HG03045 (cell line): ENCODE measurements around the gene SLC9A9.

ENCODE experiments used
- ATAC-seq: cut with Tn5 transposase; IDR thresholded peaks from one replicate; pipeline ENCODE4 v1.9.1; 2021; ENCODE audit warnings: mild to moderate bottlenecking, moderate library complexity; ENCODE audit not compliant: unreplicated experiment

The SLC9A9 gene

DNA sequence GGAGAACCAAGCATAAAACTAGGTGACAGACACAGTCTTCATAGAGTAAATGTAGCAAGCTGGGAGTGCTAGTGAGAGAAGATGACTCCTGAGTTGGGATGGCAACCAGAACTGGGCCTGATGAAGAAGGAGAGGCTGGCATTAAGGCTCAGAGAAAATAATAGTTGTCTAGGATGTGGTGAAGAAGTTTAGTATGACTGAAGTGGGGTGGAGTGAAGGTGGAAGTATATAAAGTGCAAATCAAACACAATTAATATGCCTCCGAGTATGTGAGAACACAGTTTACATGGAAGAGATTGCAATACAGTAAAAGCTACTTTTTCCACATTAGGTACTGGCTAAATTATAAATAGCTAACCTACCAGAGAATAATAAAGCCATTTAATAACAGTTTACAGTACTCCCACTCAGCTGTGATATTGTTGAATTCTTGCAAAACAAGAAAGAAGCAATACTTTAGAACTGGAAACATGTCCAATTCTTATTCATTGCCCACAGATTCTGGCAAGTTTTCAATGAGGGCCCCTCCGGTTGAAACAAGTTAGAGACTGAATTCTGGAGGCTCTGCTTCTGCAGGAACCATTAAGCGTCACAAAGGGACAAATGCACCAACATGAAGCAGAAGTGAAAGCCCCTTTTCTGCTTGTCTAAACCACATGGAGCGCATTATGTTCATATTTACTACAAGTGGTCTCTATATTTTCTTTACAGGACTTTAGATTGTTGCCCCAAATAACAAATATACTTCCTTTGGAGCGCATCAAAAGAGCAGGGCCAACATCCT is 243.7 kb downstream of the SLC9A9 start:
- peak; percentile 74 for ATAC-seq

DNA sequence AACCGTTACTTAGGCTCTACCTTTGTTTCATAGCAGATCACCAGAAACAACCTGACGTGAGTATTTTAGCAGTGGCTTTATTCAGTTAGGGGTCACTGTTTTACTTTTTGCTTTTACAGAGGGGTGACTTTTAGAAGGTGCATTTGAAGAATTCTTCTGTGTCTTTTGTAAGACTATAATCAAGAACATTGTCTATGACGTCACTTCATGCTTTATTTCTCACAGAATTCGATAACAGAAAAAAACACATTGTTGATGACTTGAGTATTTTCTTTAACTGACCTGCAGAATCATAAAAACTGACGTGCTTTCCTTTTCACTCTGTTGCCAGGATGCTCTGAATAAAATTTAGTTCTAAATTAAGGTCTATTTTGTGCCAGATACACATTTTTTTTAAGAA is 244.5 kb downstream of the SLC9A9 start:
- ATAC-seq: no peak

DNA sequence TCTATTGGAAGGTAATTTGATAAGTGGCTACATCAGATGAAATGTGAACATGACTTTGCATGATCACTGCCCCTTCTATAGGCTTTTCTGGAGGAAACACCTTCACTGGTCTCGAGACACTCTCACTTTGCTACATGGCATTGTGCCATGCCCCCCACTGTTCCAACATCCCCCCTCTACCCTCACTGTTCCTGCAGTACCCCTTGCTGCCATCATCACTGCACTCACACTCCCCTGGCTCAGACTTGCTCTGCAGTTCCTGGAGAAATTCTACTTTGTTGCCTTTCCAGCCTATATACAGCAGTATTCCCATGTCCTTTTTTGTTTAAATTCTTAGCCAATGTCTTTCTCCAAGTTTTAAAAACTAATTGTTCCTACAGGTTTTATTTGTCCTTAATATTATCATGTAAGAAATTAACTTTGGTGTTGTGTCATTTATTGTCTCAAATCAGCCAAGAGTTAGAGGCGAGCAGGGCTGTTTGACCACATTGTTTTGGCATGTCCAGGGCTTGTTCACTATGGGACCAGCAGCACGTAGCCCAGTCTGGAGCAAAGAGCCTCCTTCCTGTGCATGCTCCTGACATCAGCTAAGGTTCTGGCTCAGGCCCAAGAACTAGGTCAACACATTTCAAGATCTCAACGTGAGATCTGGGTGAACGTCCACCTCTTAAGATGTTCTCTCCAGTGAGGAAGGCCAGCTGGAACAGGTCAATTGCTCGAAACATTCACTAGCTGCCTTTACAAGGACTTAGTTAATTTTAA is 246.4 kb downstream of the SLC9A9 start:
- no peak for ATAC-seq

DNA sequence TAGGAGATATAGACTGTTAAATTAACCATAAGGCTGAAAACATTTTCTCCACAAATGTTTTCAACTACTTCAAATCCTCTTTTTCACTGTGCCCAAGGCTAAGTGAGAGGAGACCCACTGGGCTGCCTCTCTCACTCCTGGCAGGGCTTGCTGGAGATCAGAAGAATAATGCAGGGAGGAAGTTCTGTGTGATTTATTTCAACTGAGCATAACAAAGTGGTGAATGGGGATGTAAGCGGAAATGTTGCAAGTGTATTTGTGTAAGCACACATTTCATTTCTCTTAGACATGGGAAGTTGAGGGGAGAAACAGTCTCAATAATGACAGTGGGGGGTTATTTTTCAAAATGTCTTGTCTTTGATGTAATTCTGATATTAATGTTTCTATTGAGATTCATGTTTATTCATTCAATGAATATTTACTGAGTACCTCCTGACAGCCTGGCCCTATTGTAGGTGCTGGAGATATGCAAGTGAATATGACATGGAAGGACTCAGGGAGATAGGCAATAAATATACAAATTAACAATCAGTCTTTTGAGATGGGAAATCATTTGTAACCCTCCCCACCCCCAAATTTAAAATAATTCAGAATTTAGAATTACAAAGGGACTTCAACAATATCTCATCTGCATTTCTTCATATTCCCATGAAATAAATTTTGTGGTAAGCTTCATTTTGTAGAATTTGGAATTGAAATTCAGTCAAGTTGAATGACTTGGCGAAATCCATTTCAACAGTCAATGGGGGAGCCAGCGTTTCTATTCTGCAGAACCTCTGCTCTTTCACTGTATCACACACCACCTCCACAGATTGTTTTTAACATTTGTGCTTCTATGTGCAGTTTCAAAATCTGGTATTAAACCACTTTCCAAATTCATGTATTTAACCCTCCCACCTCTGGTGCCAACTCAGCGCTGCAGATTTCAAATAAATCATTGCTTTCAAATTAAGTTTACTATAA is 247.2 kb downstream of the SLC9A9 start:
- ATAC-seq: no peak

DNA sequence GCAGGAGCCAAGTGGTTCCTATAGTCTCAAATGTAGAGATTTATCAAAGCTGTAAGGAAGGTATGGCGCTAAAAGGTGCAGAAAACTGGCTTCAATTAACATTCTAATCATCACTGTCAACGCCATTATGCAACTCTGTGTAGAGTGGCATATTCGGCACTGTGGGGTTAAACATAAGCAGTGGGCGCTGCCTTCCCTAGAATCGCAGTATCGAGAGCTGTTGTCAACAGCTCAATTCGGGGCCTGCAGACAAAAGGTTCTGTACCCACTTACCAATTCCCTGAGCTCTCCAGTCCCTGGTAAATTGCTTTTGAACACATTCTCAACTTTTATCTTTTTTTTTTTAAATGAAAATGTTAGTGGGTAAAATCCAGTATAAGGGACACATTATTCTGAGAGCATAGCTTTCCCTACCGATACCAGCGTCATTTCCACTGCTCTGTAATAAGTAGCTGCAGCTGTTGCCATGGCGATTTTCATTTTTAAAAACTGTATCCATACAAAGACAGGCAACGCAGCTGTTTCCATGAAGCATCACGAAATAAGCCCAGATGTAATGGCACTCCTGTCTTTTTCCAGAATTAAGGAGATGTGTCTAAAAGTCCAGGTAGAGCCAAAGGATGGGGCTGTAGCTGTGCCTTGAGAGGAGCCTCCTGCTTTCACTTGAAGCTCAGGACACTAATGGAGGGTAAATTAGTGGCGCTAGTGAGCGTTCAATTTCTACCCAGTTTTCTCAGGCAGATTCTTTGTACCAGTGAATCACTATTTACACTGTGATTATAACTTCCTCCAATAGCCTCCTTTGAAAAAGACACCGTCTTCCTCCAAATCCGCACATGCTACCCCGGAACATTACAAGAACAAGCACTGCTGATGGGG is 250.3 kb downstream of the SLC9A9 start:
- no peak for ATAC-seq

DNA sequence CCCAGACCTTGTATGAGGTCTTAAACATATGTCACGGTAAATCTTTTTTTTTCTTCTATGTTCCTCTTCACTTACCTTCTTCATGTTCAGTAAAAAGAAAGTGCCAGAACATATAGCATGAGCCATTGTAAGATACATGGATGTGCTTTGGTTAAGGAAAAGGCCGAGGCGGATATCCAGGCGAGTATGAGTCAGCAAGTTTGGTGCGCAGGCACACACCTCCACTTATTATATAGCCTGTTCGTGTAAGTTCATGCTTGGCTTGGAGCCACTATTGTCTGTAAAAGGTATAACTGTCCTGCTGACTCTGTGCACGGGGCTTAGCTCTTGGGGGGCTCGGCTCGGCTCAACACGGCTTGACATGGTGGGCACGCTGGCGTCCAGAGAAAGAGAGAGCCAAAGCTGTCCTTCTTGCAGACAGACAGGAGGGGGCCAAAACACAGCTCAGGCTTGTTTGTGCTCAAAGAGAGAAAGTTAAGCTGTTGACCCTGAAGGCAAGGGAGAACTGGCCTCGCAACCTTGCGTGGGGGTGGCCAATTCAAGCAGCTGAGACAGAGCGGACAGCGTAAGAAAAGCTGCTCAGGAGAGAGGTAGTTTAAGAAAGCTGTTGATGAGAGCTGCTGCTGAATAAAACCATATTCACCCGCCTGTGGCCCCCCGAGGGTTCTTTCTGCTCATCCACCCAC is 251.2 kb downstream of the SLC9A9 start:
- no peak for ATAC-seq

DNA sequence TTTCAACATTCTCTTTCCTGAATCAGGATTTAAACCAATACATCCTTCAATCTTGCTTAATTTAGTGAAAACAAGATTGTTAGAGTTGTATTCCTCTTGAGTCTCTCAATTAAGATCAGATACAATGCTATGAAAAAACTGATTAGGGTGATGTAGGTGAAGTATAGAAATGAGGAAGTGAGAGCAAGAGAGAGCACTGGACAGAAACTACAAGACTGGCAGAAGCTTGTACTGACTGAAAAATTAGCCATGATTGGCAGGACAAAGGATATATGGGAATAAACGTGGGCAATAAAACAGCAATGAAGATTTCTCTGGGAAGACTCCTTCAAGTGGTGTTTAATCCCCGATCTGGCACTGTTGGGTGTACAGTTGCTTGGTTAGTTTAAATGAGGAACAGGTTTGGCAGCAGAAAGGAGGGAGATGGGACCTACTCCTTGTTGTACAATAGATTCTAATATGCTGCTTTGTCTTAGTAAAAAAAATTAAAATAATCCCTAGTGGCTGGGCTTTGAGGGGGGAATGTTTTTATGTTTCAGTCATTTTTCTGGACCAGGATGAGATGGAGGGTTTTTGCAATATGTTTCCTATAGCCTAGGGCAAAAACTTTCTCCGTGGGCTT is 252.7 kb downstream of the SLC9A9 start:
- peak; percentile 85 for ATAC-seq

DNA sequence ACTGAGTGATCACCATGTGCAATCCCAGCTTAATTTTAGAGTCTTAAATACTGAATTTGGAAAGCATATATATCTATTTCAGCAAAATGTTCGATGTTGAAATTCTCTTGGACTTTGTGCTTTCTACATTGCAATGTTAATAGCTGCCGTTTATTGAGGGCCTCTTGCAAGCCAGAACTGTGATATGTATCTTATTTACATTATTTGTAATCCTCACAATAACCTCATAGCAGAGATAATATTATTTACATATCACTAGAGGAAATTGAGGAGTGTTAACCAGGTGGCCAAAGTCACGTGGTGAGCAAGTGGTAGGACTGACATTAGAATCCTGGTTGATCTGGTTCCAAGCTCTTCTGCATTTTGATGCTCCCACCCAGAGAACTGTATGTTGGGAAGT is 254.1 kb downstream of the SLC9A9 start:
- no peak for ATAC-seq

DNA sequence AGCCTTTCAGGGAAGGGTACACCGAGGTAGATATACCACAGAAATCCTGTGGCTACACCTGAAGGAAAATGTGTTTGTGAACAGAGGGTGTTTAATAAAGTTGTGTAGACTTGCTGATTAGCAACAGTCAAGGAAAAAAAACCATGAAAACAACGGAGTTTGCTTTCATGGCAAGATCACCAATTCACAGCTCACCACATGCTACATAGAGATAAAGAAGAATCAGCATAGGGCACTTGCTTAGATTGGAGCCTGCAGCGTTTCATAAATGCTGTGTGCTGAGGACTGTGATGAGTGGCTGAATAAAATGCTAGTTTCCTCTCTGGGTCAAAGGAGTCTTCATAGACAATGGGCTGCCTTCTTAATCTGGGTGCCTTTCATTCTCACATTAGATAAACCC is 257.6 kb downstream of the SLC9A9 start:
- ATAC-seq: no peak

DNA sequence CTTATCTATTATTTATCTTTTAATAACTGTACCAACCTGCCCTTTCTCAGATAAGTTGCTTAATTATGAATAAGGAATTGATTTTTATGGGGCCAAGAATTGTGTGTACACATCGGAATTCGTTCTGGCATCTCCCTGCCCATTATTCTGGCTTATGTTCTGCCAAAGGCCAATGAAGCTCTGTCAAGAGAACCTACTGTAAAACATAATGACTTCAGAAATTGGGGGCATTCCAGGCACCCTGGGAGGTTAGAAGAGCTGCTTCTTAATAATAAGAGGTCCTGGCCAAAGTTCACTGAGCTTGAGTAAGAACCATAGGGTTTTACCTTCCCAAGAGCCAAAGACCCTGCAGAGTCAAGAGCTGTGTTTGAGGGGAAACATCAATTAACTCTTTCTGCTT is 261.7 kb downstream of the SLC9A9 start:
- ATAC-seq: no peak

DNA sequence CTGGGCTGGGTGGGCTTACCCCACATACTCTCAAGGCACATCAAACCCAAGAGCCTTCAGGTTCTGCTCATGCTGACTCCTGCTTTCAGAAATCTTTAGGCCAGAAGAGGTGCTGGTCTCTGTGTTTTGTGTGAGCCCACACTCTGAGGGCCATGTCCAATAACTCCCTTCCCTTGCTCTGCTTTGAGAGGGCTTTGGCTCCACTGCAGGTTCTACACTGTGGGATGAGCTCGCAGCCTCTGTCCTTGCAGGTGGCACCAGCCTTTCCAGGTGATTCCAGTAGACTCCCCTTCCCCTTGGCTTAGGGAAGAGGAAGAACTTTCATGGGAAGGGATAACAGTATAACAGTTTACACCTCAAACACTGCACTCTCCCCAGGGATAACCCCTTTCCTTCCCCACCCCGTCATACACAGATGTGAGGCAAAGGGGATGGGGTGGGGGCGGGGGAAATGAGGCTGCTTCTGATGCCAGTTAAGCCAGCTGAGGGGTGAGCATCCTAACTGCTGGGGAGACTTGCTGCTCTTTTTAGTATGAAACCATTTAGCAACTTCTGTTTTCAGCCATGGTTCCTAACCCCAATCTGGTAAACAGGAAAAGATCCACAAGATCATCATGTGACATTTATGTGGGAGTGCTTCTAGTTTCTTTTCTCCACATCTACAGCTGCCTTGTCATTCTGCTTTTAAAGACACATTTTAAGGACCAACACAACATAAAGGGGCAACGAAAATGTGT is 262.4 kb downstream of the SLC9A9 start:
- ATAC-seq: peak; percentile 57

DNA sequence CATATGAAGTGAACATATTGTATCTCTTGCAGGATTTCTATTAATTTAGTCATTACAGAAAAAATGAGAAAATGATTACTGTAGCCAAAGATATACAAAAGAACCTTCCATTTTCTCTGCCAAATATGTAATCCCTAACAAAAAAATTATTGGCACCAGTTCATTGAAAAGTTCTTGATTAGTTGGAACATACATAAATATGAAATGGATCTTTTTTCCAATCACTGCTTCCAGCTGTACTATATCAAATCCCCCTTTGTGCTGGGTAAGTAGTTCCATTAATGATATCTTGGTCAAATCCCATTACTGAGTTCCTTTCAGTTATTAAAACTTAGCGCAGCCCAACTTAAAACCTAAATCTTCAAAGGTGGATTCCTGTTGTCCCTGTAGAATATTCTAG is 263.8 kb downstream of the SLC9A9 start:
- no peak for ATAC-seq

DNA sequence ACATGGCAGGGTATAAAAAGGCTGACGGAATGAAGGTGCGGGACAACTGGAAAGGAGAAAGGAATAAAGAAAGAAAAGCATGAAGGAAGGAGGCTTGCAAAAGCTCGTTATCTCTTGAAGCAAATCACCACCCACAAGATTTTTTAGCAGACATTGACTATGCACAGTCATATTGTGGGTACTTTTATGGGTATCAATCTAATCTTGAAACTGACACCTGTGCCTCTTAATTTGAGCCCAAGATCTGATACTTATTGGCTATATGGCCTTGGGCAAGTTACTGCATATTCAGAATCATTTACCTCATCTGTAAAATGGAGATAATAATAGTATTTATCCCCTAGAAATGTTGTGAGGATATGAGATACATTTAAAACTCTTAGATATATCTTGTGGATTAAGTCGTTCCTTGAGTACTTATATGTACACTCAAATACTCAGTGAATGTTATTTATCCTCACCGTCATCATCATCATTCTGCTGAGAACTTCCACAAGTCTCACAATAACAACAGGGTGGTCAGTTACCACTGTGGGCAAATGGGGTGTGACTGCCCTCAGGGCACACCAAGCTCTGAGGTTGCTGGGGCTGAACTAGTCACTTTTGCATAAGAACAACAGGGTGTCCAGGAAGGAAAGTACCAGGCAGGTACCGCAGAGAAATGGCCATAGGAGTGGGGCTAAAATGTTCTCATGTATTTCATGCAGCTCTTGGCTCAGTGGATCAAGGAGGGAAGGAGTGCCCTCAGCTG is 266.1 kb downstream of the SLC9A9 start:
- no peak for ATAC-seq

DNA sequence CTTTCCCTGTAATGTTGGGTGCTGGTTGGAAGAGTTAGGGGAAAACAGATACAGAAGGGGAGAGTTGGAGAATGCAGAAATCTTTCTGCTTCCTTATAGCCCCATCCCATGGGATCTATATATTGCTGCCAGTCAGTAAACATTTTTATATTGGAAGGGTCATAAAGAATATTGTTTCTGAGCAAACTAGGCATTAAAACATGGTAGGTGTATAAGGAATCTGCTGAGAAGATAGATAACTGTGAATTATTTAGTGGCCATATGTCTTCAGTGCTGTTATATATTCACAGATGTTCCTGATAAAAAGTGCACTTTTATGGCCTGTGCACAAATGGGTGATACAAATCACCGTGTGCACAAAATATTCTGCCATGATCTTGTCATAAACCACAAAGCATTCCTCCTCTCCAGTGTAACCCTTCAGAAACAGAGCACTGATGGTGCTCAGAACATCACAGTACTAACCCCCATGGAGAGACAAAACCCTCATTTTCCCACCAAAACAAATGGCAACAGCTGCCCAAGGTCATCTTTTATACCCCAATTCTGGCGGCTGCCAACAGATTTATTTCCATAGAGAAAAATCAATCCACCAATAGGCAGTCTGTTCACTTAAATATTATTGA is 269.3 kb downstream of the SLC9A9 start:
- ATAC-seq: no peak

DNA sequence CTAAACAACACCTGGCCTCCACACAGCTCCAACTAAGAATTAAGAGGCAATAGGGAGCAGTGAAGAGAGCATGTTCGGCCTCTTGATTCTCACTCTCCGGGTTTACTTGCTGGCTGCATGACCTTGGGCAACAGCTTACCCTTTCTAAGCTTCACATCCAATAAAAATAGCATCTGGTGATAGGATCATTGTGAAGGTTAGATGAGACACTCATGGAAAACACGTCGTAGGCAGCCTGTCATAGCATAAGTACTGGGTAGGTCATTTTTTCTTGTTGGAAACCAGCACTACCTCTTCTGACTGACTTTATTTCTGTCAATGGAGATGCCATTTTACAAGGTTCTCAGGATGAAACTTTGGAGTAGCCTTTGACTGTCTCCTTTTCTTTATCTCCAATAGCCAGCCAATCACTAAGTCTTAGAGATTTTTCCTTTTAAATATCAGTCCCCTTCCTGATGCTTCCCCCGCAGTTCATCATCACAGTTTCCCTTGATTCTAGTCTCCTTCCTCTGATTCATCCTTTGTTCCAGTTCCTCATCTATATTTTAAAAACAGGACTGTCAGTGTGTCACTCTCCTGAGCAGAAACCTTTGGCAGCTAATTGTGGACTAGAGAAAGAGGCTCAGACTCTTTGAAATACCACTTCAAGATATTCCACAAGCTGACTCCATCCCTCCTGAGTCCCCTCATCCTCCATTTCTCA is 271.5 kb downstream of the SLC9A9 start:
- ATAC-seq: no peak

DNA sequence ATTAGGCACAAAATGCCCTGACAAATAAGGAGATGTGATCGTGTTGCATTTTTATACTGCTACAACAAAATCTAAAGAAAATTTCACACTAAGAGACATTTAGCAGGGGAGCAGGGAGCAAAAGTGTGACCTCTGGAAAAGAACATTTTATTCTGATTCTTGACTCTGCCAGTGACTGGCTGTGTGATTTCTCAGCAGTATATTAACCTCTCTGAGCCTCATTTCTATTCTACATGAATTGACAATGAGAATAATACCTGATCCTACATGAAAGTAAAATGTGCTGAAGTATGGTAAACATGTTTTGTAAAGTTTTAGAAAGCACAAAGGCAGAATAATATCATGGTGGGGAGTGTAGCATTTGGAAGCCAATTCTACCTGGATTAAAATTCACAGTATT is 273.3 kb downstream of the SLC9A9 start:
- no peak for ATAC-seq
